Mononuclear cell (primary cell): ENCODE results near the gene CANT1. TPM values are rescaled to one million over a fixed set of nuclear protein-coding genes. Genes with fewer than 3 reads are reported as not detected.

Source experiments
- total RNA-seq: library from RNA; depleted of rRNA; stranded (reverse); fragments of >200 nt; gene quantifications from one replicate; pipeline ENCODE4 v1.2.3, GENCODE V29; 2012

CANT1 gene
- total RNA-seq, 1 donor, result 28.1 TPM

Other genes with a start within 250 kb of the CANT1 start
- 273 TPM for gene CYTH1, start 227.5 kb downstream of the CANT1 start, total RNA-seq
- 170 TPM for gene USP36, start 168.9 kb downstream of the CANT1 start, total RNA-seq
- 5.9 TPM for gene CEP295NL, start 106.6 kb downstream of the CANT1 start, total RNA-seq
- gene TIMP2, start 84.4 kb downstream of the CANT1 start, total RNA-seq, result 19.9 TPM
- gene LGALS3BP, start 29.8 kb downstream of the CANT1 start, total RNA-seq, result 20.5 TPM
- 0.10 TPM for gene C1QTNF1, start 14.4 kb upstream of the CANT1 start, total RNA-seq
- gene ENGASE, start 65.1 kb upstream of the CANT1 start, total RNA-seq, result 25.2 TPM